HG02884 (cell line): ENCODE measurements around the gene AMTN.
"Not testable (repeated sequence)": the region's sequence is repeated elsewhere in the genome, so short reads cannot be mapped to it uniquely, and the experiment has no call there.

Experiments used
- ATAC-seq: cut with Tn5 transposase; IDR thresholded peaks from one replicate; pipeline ENCODE4 v1.9.1; 2021; ENCODE audit warnings: mild to moderate bottlenecking, moderate library complexity; ENCODE audit not compliant: unreplicated experiment

The AMTN gene

GRCh38 chr4:70518269-70518668, at the start of gene AMTN:
TSS of gene AMTN (plus strand) at chr4:70518569. CDS start at chr4:70518778, 209 bp downstream.
- ATAC-seq, result no peak

- no peak for ATAC-seq
Observed at GRCh38 chr4:70471897-70472296, 46.5 kb upstream of the AMTN start, which contains the start of gene MUC7. TSS of gene MUC7 (plus strand) at chr4:70472197. CDS start at chr4:70474022, 1,825 bp downstream.

- ATAC-seq, result no peak
Observed at GRCh38 chr4:70473679-70474078, 44.7 kb upstream of the AMTN start.

GRCh38 chr4:70488748-70489147, 29.6 kb upstream of the AMTN start:
- no peak for ATAC-seq

- no peak for ATAC-seq
Observed at GRCh38 chr4:70496231-70496630, 22.1 kb upstream of the AMTN start.

- not testable (repeated sequence) for ATAC-seq
Observed at GRCh38 chr4:70501838-70502237, 16.5 kb upstream of the AMTN start.

GRCh38 chr4:70504733-70505132, 13.6 kb upstream of the AMTN start:
- peak; percentile 29 for ATAC-seq

- peak; percentile 96 for ATAC-seq
Observed at GRCh38 chr4:70505151-70505748, 13.1 kb upstream of the AMTN start.

GRCh38 chr4:70508801-70509200, 9.6 kb upstream of the AMTN start:
- ATAC-seq, result no peak

- ATAC-seq, result no peak
Observed at GRCh38 chr4:70511365-70511764, 7.0 kb upstream of the AMTN start.

GRCh38 chr4:70515367-70516250, 2.8 kb upstream of the AMTN start:
- no peak for ATAC-seq

GRCh38 chr4:70518716-70519115, 347 bp downstream of the AMTN start:
- no peak for ATAC-seq

- ATAC-seq, result no peak
Observed at GRCh38 chr4:70522626-70523025, 4.3 kb downstream of the AMTN start.

- no peak for ATAC-seq
Observed at GRCh38 chr4:70530997-70531396, 12.6 kb downstream of the AMTN start.

- ATAC-seq, result peak; percentile 92
Observed at GRCh38 chr4:70531981-70532380, 13.6 kb downstream of the AMTN start.

GRCh38 chr4:70533211-70533610, 14.8 kb downstream of the AMTN start:
- ATAC-seq, result no peak

- no peak for ATAC-seq
Observed at GRCh38 chr4:70533791-70534190, 15.4 kb downstream of the AMTN start.

- not testable (repeated sequence) for ATAC-seq
Observed at GRCh38 chr4:70534886-70535285, 16.5 kb downstream of the AMTN start.

GRCh38 chr4:70538869-70539268, 20.5 kb downstream of the AMTN start:
- no peak for ATAC-seq

- peak; percentile 79 for ATAC-seq
Observed at GRCh38 chr4:70544279-70544868, 26.0 kb downstream of the AMTN start.

- no peak for ATAC-seq
Observed at GRCh38 chr4:70556856-70557255, 38.5 kb downstream of the AMTN start.
